Left ventricle myocardium inferior (tissue), 1 donor: Measurements from ENCODE around the gene HSPA12B. TPM values are rescaled to one million over a fixed set of nuclear protein-coding genes. Genes with fewer than 3 reads are reported as not detected.

Source experiments
- DNase-seq: peaks from one replicate; pipeline ENCODE4 v3.0.0-alpha.2; 2020
- H3K27ac ChIP-seq: fragments of 200-600 bp; replicated peaks from 2 replicates; pipeline ENCODE4 v1.8.0; 2021
- H3K27me3 ChIP-seq: fragments of 200-600 bp; 2 replicates; pipeline ENCODE4 v1.8.0; 2021; ENCODE audit warnings: low read depth
- H3K36me3 ChIP-seq: fragments of 200-600 bp; 2 replicates; pipeline ENCODE4 v1.8.0; 2021
- H3K4me1 ChIP-seq: fragments of 200-600 bp; 2 replicates; pipeline ENCODE4 v1.8.0; 2021
- H3K4me3 ChIP-seq: fragments of 200-600 bp; 2 replicates; pipeline ENCODE4 v1.8.0; 2021; ENCODE audit warnings: mild to moderate bottlenecking, moderate library complexity
- H3K9me3 ChIP-seq: fragments of 200-600 bp; replicated peaks from 2 replicates; pipeline ENCODE4 v1.8.0; 2021
- CTCF ChIP-seq: fragments of 200-600 bp; IDR thresholded peaks from 2 replicates; pipeline ENCODE4 v1.8.0; 2021; ENCODE audit warnings: antibody characterized with exemption, mild to moderate bottlenecking, borderline replicate concordance
- intact Hi-C: fragments of 100-400 bp; cut with micrococcal nuclease; formaldehyde crosslinking; loops from one replicate; pipeline ENCODE4 v1.11.0; 2022
- total RNA-seq: library from RNA; stranded (reverse); fragmentation: NEBNext Ultra II Directional; extraction: Animal tissue kit (Norgen Biotek cat#: 25700); gene quantifications from one replicate; pipeline ENCODE4 v1.2.1, GENCODE V29; 2021
- donor health status: DM: no; HTN: yes; CAD: no; lungs with severe emphysema.

Gene HSPA12B
- total RNA-seq, 1 donor from 2014 or later: 12.5 TPM

GRCh38 chr20:3689978-3690377, 42.5 kb upstream of the HSPA12B start:
- no peaks in the 10 kb centered on the region for H3K9me3 ChIP-seq
- no peaks in the 10 kb centered on the region for H3K36me3 ChIP-seq
- H3K27ac ChIP-seq: no peak overlapping the region
- H3K4me3 ChIP-seq: no peak overlapping the region
- no peaks in the 10 kb centered on the region for H3K27me3 ChIP-seq
- peaks cover 18% of the 10 kb centered on the region for H3K4me1 ChIP-seq
- TF ChIP-seq CTCF: no peak
- DNase-seq: no peak
- intact Hi-C loops: no loop called here

DNA sequence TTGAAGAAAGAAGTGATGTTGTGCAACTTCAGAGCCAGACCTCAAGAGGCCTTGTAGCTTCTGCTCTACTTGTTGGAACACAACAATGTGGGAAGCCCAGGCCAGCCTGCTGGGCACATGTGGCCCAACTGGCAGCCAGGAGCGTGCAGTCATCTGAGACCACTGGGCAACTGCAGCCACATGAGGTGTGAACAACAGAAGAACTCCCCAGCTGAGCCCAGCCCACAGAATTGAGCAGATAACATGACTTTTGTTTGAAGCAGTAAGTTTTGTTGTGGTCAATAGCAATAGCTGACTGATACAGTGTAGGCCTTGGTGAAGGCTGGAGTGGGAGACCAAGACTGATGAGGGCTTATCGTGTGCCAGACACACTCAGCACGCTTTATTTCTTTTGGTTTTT, 42.1 kb upstream of the HSPA12B start:
- Histone ChIP-seq H3K27ac (no peak overlapping the region), H3K4me3 (no peak overlapping the region), H3K27me3 (no peaks in the 10 kb centered on the region), H3K9me3 (no peaks in the 10 kb centered on the region), H3K36me3 (no peaks in the 10 kb centered on the region), H3K4me1 (peaks cover 18% of the 10 kb centered on the region)
- intact Hi-C loops: no loop called here
- DNase-seq: no peak
- TF ChIP-seq CTCF: no peak

DNA sequence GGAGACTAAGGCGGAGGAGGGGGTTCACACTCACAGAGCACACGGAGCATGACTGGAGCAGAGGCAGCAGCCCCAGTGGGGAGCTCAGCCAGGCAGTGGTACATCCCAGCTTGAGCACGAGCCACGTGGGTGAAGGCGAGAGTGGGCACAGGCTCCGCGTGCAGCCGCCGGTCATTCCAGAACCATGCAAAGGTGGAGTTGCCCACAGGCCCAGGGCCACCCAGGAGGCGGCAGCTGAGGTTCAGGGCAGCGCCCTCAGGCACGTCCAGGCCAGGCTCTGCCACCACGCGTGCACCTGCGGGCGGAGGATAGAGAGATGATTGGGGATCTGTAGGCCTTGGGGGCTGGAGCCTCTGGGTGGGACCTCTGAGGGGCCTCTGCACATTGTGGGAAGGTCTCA, 41.2 kb upstream of the HSPA12B start:
- Histone ChIP-seq H3K27ac (no peak overlapping the region), H3K4me1 (peaks cover 15% of the 10 kb centered on the region), H3K27me3 (no peaks in the 10 kb centered on the region), H3K36me3 (no peaks in the 10 kb centered on the region), H3K4me3 (no peak overlapping the region), H3K9me3 (peaks cover 3% of the 10 kb centered on the region)
- no peak for TF ChIP-seq CTCF
- DNase-seq: no peak
- intact Hi-C loops: no loop called here

DNA sequence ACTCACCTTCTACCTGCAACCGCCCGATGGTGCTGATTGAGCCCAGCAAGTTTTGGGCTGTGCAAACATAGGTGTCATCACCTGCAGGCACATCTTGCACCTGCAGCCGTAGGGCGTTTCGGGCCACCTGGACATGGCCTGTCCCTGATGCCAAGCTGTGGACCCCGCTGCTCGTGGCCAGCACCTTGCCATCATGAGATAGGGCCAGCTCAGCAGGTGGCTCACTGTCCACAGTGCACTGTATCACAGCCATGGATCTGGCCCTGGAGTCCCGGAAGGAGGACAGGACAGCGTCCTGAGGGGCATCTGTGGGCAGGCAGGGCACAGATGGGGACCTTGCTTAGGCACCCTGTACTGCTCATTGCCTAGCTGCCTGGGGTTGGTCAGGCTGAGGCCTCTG, 40.6 kb upstream of the HSPA12B start:
- intact Hi-C loops: no loop called here
- TF ChIP-seq CTCF: no peak
- H3K9me3 ChIP-seq: peaks cover 6% of the 10 kb centered on the region
- H3K27ac ChIP-seq: no peak overlapping the region
- peaks cover 9% of the 10 kb centered on the region for H3K4me1 ChIP-seq
- H3K36me3 ChIP-seq: no peaks in the 10 kb centered on the region
- DNase-seq: no peak
- no peaks in the 10 kb centered on the region for H3K27me3 ChIP-seq
- no peak overlapping the region for H3K4me3 ChIP-seq

DNA sequence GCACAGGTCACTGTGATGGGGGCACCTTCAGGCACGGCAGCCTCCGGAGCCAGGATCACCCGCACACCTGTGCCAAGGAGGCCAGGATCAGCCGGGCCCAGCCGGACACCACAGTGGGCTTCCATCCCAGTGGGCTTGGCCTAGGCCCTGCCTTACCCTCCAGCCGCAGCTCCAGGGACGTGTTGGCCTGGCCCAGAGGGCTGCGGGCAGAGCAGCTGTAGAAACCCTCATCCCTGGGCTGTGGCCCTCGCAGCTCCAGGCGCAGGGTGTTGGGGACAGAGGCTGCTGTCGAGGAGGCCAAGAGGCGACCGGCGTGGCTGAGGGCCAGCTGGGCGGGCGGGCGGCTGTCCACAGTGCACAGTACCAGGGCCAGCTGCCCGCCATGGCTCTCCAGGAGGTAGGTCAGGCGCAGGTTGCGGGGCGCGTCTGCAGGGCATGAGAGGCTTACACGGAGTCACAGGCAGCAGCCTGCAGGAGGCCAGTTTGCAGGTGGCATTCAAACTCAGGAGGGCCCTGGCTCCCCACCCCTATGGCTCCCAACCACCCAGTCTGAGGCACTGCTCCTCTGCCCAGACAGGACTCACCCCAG, 39.7 kb upstream of the HSPA12B start:
- intact Hi-C loops: no loop called here
- H3K27ac ChIP-seq: no peak overlapping the region
- no peaks in the 10 kb centered on the region for H3K27me3 ChIP-seq
- no peak for DNase-seq
- no peak overlapping the region for H3K4me3 ChIP-seq
- no peak for TF ChIP-seq CTCF
- peaks cover 6% of the 10 kb centered on the region for H3K9me3 ChIP-seq
- H3K4me1 ChIP-seq: peaks cover under 1% of the 10 kb centered on the region
- no peaks in the 10 kb centered on the region for H3K36me3 ChIP-seq

- H3K36me3 ChIP-seq: no peaks in the 10 kb centered on the region
- DNase-seq: no peak
- no peaks in the 10 kb centered on the region for H3K27me3 ChIP-seq
- no peak for TF ChIP-seq CTCF
- H3K4me3 ChIP-seq: no peak overlapping the region
- H3K9me3 ChIP-seq: peaks cover 6% of the 10 kb centered on the region
- intact Hi-C loops: no loop called here
- no peak overlapping the region for H3K27ac ChIP-seq
- no peaks in the 10 kb centered on the region for H3K4me1 ChIP-seq
Measured at GRCh38 chr20:3693376-3693775, 39.1 kb upstream of the HSPA12B start.
